Gastroesophageal sphincter (tissue), 3 donors: Measurements from ENCODE around the gene MIX23.

Experiments used
- CTCF ChIP-seq, 4 experiments: fragments of 200-600 bp in 2 of 4; fragments of 450-650 bp in 2 of 4; sonication (generic) in 1 of 4; IDR thresholded peaks; one replicate each; pipeline ENCODE4 v1.5.1; 2017 to 2019; ENCODE audit warnings: antibody characterized with exemption in 4 of 4, mild to moderate bottlenecking in 2 of 4, moderate library complexity in 2 of 4
- EP300 ChIP-seq: sonication (generic); formaldehyde crosslinking; IDR thresholded peaks from one replicate; pipeline ENCODE4 v1.6.1; 2017; ENCODE audit warnings: antibody characterized with exemption, mild to moderate bottlenecking
- POLR2A ChIP-seq, 2 donors: fragments of 450-650 bp; IDR thresholded peaks; one replicate each; pipeline ENCODE4 v1.6.1; 2017; ENCODE audit warnings: antibody characterized with exemption in 2 of 2, mild to moderate bottlenecking in 2 of 2, moderate library complexity in 1 of 2

- TF ChIP-seq CTCF (IDR thresholded peaks at IDR 0.05) (no peak), POLR2A (IDR thresholded peaks at IDR 0.05) (no peak), EP300 (no peak)
These were observed 38.8 kb upstream of the MIX23 start for GRCh38 chr3:122421836-122422235.
